HepG2 (cell line): ENCODE results near the gene PAEP. TPM values are rescaled to one million over a fixed set of nuclear protein-coding genes. Genes with fewer than 3 reads are reported as not detected.

ENCODE experiments used
- ATAC-seq: fragments of 200-7000 bp; cut with Tn5 transposase; 3 replicates; pipeline ENCODE4 v1.9.1; 2020; ENCODE audit warnings: mild to moderate bottlenecking, moderate library complexity
- BruUV-seq: library from RNA; stranded (reverse); fragments of 400-500 nt; replicated peaks from 2 replicates; lab custom pipeline; 2021; lab: Mats Ljungman, UMichigan
- CTCF ChIA-PET: fragments of 300-600 bp; formaldehyde crosslinking; extraction: SDS; loops from one replicate; lab custom pipeline; 2021; ENCODE audit warnings: low total read pairs, inconsistent platforms, low intra/inter-chr PET ratio; lab: Yijun Ruan, JAX
- POLR2A ChIA-PET: fragments of 350-600 bp; sonication (Branson Sonifier 250); formaldehyde crosslinking; loops from one replicate; lab custom pipeline; 2020; ENCODE audit warnings: antibody characterized with exemption, inconsistent platforms; lab: Yijun Ruan, JAX
- DNase-seq: peaks from one replicate; pipeline ENCODE4 v3.0.0-alpha.2; 2015; ENCODE audit warnings: low spot score
- FAIRE-seq: peaks from 3 replicates; lab custom pipeline; 2011; peaks lifted over from hg19 to GRCh38; lab: Jason Lieb, UNC
- H2AFZ ChIP-seq: one replicate; pipeline ENCODE4 v1.6.1; 2011; ENCODE audit warnings: low read length, inconsistent platforms
- H3K27ac ChIP-seq: fragments of 300-600 bp; 3 replicates; pipeline ENCODE4 v1.8.0; 2011; ENCODE audit warnings: mixed run types, mild to moderate bottlenecking, mixed read lengths, low read length, inconsistent platforms; ENCODE audit not compliant: insufficient read depth; ENCODE audit errors: extremely low read length
- H3K27me3 ChIP-seq, 2 experiments: fragments of 200-600 bp in 1 of 2; 2 replicates in 1 of 2; 3 replicates in 1 of 2; pipeline versions ENCODE4 v1.6.0 to v1.8.0; 2011; ENCODE audit warnings: low read length in 2 of 2, mild to moderate bottlenecking in 2 of 2, moderate library complexity in 2 of 2, inconsistent platforms in 1 of 2; ENCODE audit not compliant: insufficient read depth in 2 of 2, control insufficient read depth in 1 of 2
- H3K36me3 ChIP-seq, 2 experiments: fragments of 200-600 bp in 1 of 2; replicated peaks in 1 of 2; 2 replicates in 1 of 2; 3 replicates in 1 of 2; pipeline versions ENCODE4 v1.5.1 to v1.8.0; 2011; ENCODE audit warnings: low read length in 2 of 2, inconsistent platforms in 1 of 2; ENCODE audit not compliant: insufficient read depth in 2 of 2, control insufficient read depth in 1 of 2
- H3K4me1 ChIP-seq: 2 replicates; pipeline ENCODE4 v1.5.1; 2012; ENCODE audit warnings: low read length, inconsistent platforms; ENCODE audit not compliant: insufficient read depth
- H3K4me2 ChIP-seq: 2 replicates; pipeline ENCODE4 v1.6.0; 2011; ENCODE audit warnings: low read depth, low read length, inconsistent platforms
- H3K4me3 ChIP-seq, 3 experiments: fragments of 200-600 bp in 1 of 3; sonication (generic), shearing (Covaris generic) in 1 of 3; replicated peaks in 1 of 3; 2 replicates each; pipeline ENCODE4 v1.5.1; 2011 to 2016; ENCODE audit warnings: low read length in 3 of 3, inconsistent platforms in 2 of 3, low read depth in 2 of 3, mild to moderate bottlenecking in 2 of 3, control low read depth in 1 of 3, mixed read lengths in 1 of 3; ENCODE audit not compliant: insufficient read depth in 1 of 3
- H3K79me2 ChIP-seq: one replicate; pipeline ENCODE4 v1.6.1; 2011; ENCODE audit warnings: low read length, inconsistent platforms; ENCODE audit not compliant: insufficient read depth
- H3K9ac ChIP-seq: 2 replicates; pipeline ENCODE4 v1.6.0; 2011; ENCODE audit warnings: mild to moderate bottlenecking, low read depth, low read length, inconsistent platforms; ENCODE audit not compliant: insufficient read depth
- H3K9me3 ChIP-seq: 2 replicates; pipeline ENCODE4 v1.5.1; 2012; ENCODE audit warnings: mild to moderate bottlenecking, low read length
- H4K20me1 ChIP-seq: 2 replicates; pipeline ENCODE4 v1.6.0; 2011; ENCODE audit warnings: inconsistent platforms, mild to moderate bottlenecking, low read length, moderate library complexity; ENCODE audit not compliant: insufficient read depth
- CCAR2 ChIP-seq: fragments of 200-400 bp; formaldehyde crosslinking; optimal IDR thresholded peaks from 2 replicates; pipeline ENCODE3; 2018; ENCODE audit warnings: low read depth, mild to moderate bottlenecking, low read length, moderate library complexity
- GTF3A ChIP-seq: sonication (generic); formaldehyde crosslinking; conservative IDR thresholded peaks from 2 replicates; pipeline ENCODE4 v1.4.0; 2020; ENCODE audit warnings: mild to moderate bottlenecking, missing genetic modification reagents
- HIVEP1 ChIP-seq: sonication (generic); formaldehyde crosslinking; IDR thresholded peaks from 2 replicates; pipeline ENCODE4 v1.4.0; 2020; ENCODE audit warnings: mild to moderate bottlenecking, missing genetic modification reagents
- IRX3 ChIP-seq: sonication (generic); formaldehyde crosslinking; IDR thresholded peaks from 2 replicates; pipeline ENCODE4 v1.8.1; 2023; ENCODE audit warnings: mild to moderate bottlenecking, low read depth, missing genetic modification reagents, borderline replicate concordance
- KDM4B ChIP-seq: sonication (generic); formaldehyde crosslinking; IDR thresholded peaks from 2 replicates; pipeline ENCODE4 v1.4.0; 2020; ENCODE audit warnings: missing genetic modification reagents
- KLF11 ChIP-seq: IDR thresholded peaks from 2 replicates; pipeline ENCODE4 v1.6.1; 2016; ENCODE audit warnings: missing compliant biosample characterization
- MATR3 ChIP-seq: sonication (generic); formaldehyde crosslinking; IDR thresholded peaks from 2 replicates; pipeline ENCODE4 v1.4.0; 2020; ENCODE audit warnings: missing genetic modification reagents
- MBD4 ChIP-seq: IDR thresholded peaks from 2 replicates; pipeline ENCODE4 v1.6.1; 2012; ENCODE audit warnings: low read length, inconsistent platforms, borderline replicate concordance
- RNF219 ChIP-seq: sonication (generic); formaldehyde crosslinking; IDR thresholded peaks from 2 replicates; pipeline ENCODE4 v1.5.0; 2020; ENCODE audit warnings: mild to moderate bottlenecking, missing genetic modification reagents
- U2AF1 ChIP-seq: fragments of 200-400 bp; formaldehyde crosslinking; optimal IDR thresholded peaks from 2 replicates; pipeline ENCODE3; 2017; ENCODE audit warnings: mild to moderate bottlenecking, low read depth, low read length
- ZKSCAN1 ChIP-seq: fragments of 150-350 bp; IDR thresholded peaks from 2 replicates; pipeline ENCODE4 v1.6.1; 2014; ENCODE audit warnings: low read length
- ZNF317 ChIP-seq: sonication (generic); formaldehyde crosslinking; IDR thresholded peaks from 2 replicates; pipeline ENCODE4 v1.5.0; 2020; ENCODE audit warnings: mild to moderate bottlenecking, missing genetic modification reagents
- ZNF598 ChIP-seq: sonication (generic); formaldehyde crosslinking; IDR thresholded peaks from 2 replicates; pipeline ENCODE4 v1.5.1; 2020; ENCODE audit warnings: mild to moderate bottlenecking, missing genetic modification reagents, borderline replicate concordance
- ZNF83 ChIP-seq: sonication (generic); formaldehyde crosslinking; IDR thresholded peaks from 2 replicates; pipeline ENCODE4 v1.4.0; 2020; ENCODE audit warnings: missing genetic modification reagents, mild to moderate bottlenecking, borderline replicate concordance
- WGBS: methylation state at CpG from one replicate; pipeline ENCODE4 v1.1.6; 2017; ENCODE audit warnings: low lambda C conversion rate; 5-methylcytosine and 5-hydroxymethylcytosine counted together
- in situ Hi-C: cut with HindIII; loops from 2 replicates; pipeline ENCODE4 v1.10.0; 2017; ENCODE audit warnings: low pct_unique_long_range_greater_than_20kb; ENCODE audit not compliant: extremely low pct_ligation_motif_present
- intact Hi-C: fragments of 100-400 bp; cut with micrococcal nuclease; formaldehyde crosslinking; loops from one replicate; pipeline ENCODE4 v1.10.0; 2022; ENCODE audit not compliant: unreplicated experiment
- polyA plus RNA-seq, 8 experiments: library from polyadenylated mRNA; depleted of rRNA in 3 of 8; stranded (reverse) in 7 of 8; unstranded in 1 of 8; fragments of >200 nt; fragmentation: Illumina TruSeq in 4 of 8; extraction: Trizol in 4 of 8; gene quantifications; 2 replicates each; pipeline versions ENCODE4 v1.2.1 to v1.2.3, GENCODE V29; 2011 to 2016; ENCODE audit warnings: low read depth in 4 of 8, missing spikeins in 1 of 8, mixed read lengths in 1 of 8; ENCODE audit not compliant: insufficient read depth in 1 of 8
- total RNA-seq, 5 experiments: library from RNA; depleted of rRNA; stranded (reverse); fragments of >200 nt; fragmentation: Illumina TruSeq; extraction: Trizol; gene quantifications; 2 replicates each; pipeline ENCODE4 v1.2.3, GENCODE V29; 2016; ENCODE audit warnings: low read depth in 1 of 5
- TF ChIP-seq, protein P1 (sequence below): sonication (generic); formaldehyde crosslinking; IDR thresholded peaks from 2 replicates; pipeline ENCODE4 v1.8.0; 2022; ENCODE audit warnings: mild to moderate bottlenecking, missing genetic modification reagents; ENCODE audit not compliant: insufficient replicate concordance
- TF ChIP-seq, protein P2 (sequence below): sonication (generic); formaldehyde crosslinking; IDR thresholded peaks from 2 replicates; pipeline ENCODE4 v1.5.1; 2020; ENCODE audit warnings: missing genetic modification reagents, mild to moderate bottlenecking, borderline replicate concordance
- TF ChIP-seq, protein P3 (sequence below): sonication (generic); formaldehyde crosslinking; IDR thresholded peaks from 2 replicates; pipeline ENCODE4 v1.8.1; 2022; ENCODE audit warnings: mild to moderate bottlenecking, missing genetic modification reagents

PAEP gene
- total and polyA plus RNA-seq, 2 of the 13 experiments (the other 11 are each of a cell fraction or from before 2014, with no cell fraction given), result 0.75 to 10.8 TPM

GRCh38 chr9:135517407-135517822 is 44.1 kb upstream of the PAEP start (continued):
- TF ChIP-seq RNF219 (CRISPR knock-in tag), result no peak
- TF ChIP-seq ZNF598 (CRISPR knock-in tag), result no peak
- TF ChIP-seq GTF3A (CRISPR knock-in tag), result no peak
- no peak for TF ChIP-seq ZKSCAN1
- TF ChIP-seq U2AF1, result no peak
- TF ChIP-seq, protein P1, sequence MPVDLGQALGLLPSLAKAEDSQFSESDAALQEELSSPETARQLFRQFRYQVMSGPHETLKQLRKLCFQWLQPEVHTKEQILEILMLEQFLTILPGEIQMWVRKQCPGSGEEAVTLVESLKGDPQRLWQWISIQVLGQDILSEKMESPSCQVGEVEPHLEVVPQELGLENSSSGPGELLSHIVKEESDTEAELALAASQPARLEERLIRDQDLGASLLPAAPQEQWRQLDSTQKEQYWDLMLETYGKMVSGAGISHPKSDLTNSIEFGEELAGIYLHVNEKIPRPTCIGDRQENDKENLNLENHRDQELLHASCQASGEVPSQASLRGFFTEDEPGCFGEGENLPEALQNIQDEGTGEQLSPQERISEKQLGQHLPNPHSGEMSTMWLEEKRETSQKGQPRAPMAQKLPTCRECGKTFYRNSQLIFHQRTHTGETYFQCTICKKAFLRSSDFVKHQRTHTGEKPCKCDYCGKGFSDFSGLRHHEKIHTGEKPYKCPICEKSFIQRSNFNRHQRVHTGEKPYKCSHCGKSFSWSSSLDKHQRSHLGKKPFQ (CRISPR knock-in tag), result no peak
- no peak for TF ChIP-seq MBD4

- Histone ChIP-seq H3K79me2 (no peaks in the 10 kb centered on the region), H3K27me3 (peaks cover 9 to 59% of the 10 kb centered on the region in 2 experiments; a peak in 4 of 5 replicates), H3K4me1 (peaks cover 9% of the 10 kb centered on the region), H4K20me1 (no peaks in the 10 kb centered on the region), H2AFZ (no peak overlapping the region), H3K4me3 (no peak overlapping the region), H3K4me2 (no peak overlapping the region), H3K9me3 (no peaks in the 10 kb centered on the region), H3K27ac (no peak overlapping the region), H3K9ac (no peak overlapping the region), H3K36me3 (no peaks in the 10 kb centered on the region)
- BruUV-seq, result no TSS peak
- FAIRE-seq (no peak), DNase-seq (no peak), ATAC-seq (no peak)
- in situ Hi-C loops (no loop called here), intact Hi-C loops (no loop called here)
- 40% methylated on average over 10 of the region's 10 CpGs for WGBS
- ChIA-PET CTCF (no interaction called here), POLR2A (no interaction called here)
- TF ChIP-seq CCAR2, result no peak
- TF ChIP-seq KDM4B (CRISPR knock-in tag), result no peak
- 0 out of 2 replicates have a peak, but pooled peaks have one; percentile 25 for TF ChIP-seq ZNF317 (CRISPR knock-in tag)
- TF ChIP-seq, protein P2, sequence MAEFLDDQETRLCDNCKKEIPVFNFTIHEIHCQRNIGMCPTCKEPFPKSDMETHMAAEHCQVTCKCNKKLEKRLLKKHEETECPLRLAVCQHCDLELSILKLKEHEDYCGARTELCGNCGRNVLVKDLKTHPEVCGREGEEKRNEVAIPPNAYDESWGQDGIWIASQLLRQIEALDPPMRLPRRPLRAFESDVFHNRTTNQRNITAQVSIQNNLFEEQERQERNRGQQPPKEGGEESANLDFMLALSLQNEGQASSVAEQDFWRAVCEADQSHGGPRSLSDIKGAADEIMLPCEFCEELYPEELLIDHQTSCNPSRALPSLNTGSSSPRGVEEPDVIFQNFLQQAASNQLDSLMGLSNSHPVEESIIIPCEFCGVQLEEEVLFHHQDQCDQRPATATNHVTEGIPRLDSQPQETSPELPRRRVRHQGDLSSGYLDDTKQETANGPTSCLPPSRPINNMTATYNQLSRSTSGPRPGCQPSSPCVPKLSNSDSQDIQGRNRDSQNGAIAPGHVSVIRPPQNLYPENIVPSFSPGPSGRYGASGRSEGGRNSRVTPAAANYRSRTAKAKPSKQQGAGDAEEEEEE (CRISPR knock-in tag), result no peak
- TF ChIP-seq IRX3 (CRISPR knock-in tag), result no peak
- TF ChIP-seq HIVEP1 (CRISPR knock-in tag), result no peak
- TF ChIP-seq KLF11 (CRISPR knock-in tag), result no peak
- TF ChIP-seq MATR3 (CRISPR knock-in tag), result no peak
- TF ChIP-seq, protein P3, sequence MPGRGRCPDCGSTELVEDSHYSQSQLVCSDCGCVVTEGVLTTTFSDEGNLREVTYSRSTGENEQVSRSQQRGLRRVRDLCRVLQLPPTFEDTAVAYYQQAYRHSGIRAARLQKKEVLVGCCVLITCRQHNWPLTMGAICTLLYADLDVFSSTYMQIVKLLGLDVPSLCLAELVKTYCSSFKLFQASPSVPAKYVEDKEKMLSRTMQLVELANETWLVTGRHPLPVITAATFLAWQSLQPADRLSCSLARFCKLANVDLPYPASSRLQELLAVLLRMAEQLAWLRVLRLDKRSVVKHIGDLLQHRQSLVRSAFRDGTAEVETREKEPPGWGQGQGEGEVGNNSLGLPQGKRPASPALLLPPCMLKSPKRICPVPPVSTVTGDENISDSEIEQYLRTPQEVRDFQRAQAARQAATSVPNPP (CRISPR knock-in tag), result no peak
- no peak for TF ChIP-seq ZNF83
Observed at GRCh38 chr9:135519179-135519971, 42.2 kb upstream of the PAEP start.
